ENCODE measurements around the gene NR1I2. TPM values are rescaled to one million over a fixed set of nuclear protein-coding genes. Genes with fewer than 3 reads are reported as not detected.

Gene NR1I2
- total RNA-seq, 1 donor from 2014 or later = not detected

DNA sequence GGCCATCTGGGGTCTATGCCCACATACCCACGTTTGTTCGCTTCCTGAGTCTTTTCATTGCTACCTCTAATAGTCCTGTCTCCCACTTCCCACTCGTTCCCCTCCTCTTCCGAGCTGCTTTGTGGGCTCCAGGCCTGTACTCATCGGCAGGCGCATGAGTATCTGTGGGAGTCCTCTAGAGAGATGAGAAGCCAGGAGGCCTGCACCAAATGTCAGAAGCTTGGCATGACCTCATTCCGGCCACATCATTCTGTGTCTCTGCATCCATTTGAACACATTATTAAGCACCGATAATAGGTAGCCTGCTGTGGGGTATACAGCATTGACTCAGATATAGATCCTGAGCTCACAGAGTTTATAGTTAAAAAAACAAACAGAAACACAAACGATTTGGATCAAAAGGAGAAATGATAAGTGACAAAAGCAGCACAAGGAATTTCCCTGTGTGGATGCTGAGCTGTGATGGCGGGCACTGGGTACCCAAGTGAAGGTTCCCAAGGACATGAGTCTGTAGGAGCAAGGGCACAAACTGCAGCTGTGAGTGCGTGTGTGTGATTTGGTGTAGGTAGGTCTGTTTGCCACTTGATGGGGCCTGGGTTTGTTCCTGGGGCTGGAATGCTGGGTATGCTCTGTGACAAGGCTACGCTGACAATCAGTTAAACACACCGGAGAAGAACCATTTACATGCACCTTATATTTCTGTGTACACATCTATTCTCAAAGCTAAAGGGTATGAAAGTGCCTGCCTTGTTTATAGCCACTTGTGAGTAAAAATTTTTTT lies 35.9 kb downstream of the NR1I2 start:
- H3K4me3 Mint-ChIP-seq (ENCODE audit: unreplicated experiment) = no peak overlapping the region
- Histone ChIP-seq H3K4me1 (ENCODE audit: insufficient read depth, low read length) (no peaks in the 10 kb centered on the region), H3K27me3 (ENCODE audit: insufficient read depth, low read length) (no peaks in the 10 kb centered on the region), H2AFZ (ENCODE audit: low read depth, low read length) (no peak overlapping the region), H3K36me3 (ENCODE audit: insufficient read depth, low read length) (no peaks in the 10 kb centered on the region), H3K9me3 (ENCODE audit: insufficient read depth, low read depth, low read length) (no peaks in the 10 kb centered on the region), H3K27ac (ENCODE audit: low read depth, low read length) (no peak overlapping the region), H3K9ac (ENCODE audit: low read length) (no peak overlapping the region), H3K79me2 (ENCODE audit: insufficient read depth, low read length) (no peaks in the 10 kb centered on the region), H3K4me3 (ENCODE audit: insufficient read depth, low read depth, low read length) (no peak overlapping the region), H4K20me1 (ENCODE audit: insufficient read depth, low read length) (no peaks in the 10 kb centered on the region), H3K4me2 (ENCODE audit: low read length) (no peak overlapping the region)
- H3K27me3 Mint-ChIP-seq (ENCODE audit: low read depth, unreplicated experiment) = peaks cover 22% of the 10 kb centered on the region
- FAIRE-seq (no peak), DNase-seq (ENCODE audit: low read depth) (no peak)
- peaks cover 3% of the 10 kb centered on the region for H3K36me3 Mint-ChIP-seq (ENCODE audit: low read depth, unreplicated experiment)
- H3K9me3 Mint-ChIP-seq (ENCODE audit: unreplicated experiment) = no peaks in the 10 kb centered on the region
- no peak for TF ChIP-seq EZH2 (IDR thresholded peaks at IDR 0.05; ENCODE audit: insufficient read depth, low read length)
- TF ChIP-seq, protein P1, sequence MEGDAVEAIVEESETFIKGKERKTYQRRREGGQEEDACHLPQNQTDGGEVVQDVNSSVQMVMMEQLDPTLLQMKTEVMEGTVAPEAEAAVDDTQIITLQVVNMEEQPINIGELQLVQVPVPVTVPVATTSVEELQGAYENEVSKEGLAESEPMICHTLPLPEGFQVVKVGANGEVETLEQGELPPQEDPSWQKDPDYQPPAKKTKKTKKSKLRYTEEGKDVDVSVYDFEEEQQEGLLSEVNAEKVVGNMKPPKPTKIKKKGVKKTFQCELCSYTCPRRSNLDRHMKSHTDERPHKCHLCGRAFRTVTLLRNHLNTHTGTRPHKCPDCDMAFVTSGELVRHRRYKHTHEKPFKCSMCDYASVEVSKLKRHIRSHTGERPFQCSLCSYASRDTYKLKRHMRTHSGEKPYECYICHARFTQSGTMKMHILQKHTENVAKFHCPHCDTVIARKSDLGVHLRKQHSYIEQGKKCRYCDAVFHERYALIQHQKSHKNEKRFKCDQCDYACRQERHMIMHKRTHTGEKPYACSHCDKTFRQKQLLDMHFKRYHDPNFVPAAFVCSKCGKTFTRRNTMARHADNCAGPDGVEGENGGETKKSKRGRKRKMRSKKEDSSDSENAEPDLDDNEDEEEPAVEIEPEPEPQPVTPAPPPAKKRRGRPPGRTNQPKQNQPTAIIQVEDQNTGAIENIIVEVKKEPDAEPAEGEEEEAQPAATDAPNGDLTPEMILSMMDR (IDR thresholded peaks at IDR 0.05; ENCODE audit: insufficient read depth, low read depth, low read length) = no peak
- H3K4me1 Mint-ChIP-seq (ENCODE audit: low read depth, unreplicated experiment) = peaks cover 2% of the 10 kb centered on the region
- no peak overlapping the region for H3K27ac Mint-ChIP-seq (ENCODE audit: unreplicated experiment)

DNA sequence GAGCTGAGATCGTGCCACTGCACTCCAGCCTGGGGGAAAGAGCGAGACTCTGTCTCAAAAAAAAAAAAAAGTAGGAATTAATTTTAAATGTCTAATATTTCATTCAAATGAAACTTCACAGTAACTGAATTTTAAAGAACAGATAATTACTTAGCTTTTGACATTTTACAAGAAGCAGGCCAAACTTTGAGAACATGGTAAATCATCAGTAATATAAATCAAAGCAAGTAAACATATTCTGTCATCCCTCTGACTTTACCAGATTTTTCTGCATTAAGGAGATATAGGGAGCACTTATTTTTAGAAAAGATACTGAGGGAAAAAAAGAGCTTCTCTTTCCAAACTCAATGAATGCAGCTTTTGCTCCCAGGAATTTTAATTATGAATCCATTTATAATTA lies 37.0 kb downstream of the NR1I2 start:
- TF ChIP-seq, protein P1 (IDR thresholded peaks at IDR 0.05; ENCODE audit: insufficient read depth, low read depth, low read length) = no peak
- TF ChIP-seq EZH2 (IDR thresholded peaks at IDR 0.05; ENCODE audit: insufficient read depth, low read length) = no peak
- H3K27ac ChIP-seq (ENCODE audit: low read depth, low read length) = no peak overlapping the region
- H3K27me3 ChIP-seq (ENCODE audit: insufficient read depth, low read length) = no peaks in the 10 kb centered on the region
- H3K9me3 ChIP-seq (ENCODE audit: insufficient read depth, low read depth, low read length) = no peaks in the 10 kb centered on the region
- H3K27ac Mint-ChIP-seq (ENCODE audit: unreplicated experiment) = no peak overlapping the region
- H3K4me1 ChIP-seq (ENCODE audit: insufficient read depth, low read length) = no peaks in the 10 kb centered on the region
- H2AFZ ChIP-seq (ENCODE audit: low read depth, low read length) = no peak overlapping the region
- H3K4me3 ChIP-seq (ENCODE audit: insufficient read depth, low read depth, low read length) = no peak overlapping the region
- no peak overlapping the region for H3K4me3 Mint-ChIP-seq (ENCODE audit: unreplicated experiment)
- DNase-seq (ENCODE audit: low read depth) = no peak
- H3K4me1 Mint-ChIP-seq (ENCODE audit: low read depth, unreplicated experiment) = peaks cover 2% of the 10 kb centered on the region
- no peaks in the 10 kb centered on the region for H4K20me1 ChIP-seq (ENCODE audit: insufficient read depth, low read length)
- no peak overlapping the region for H3K9ac ChIP-seq (ENCODE audit: low read length)
- H3K4me2 ChIP-seq (ENCODE audit: low read length) = no peak overlapping the region
- H3K36me3 ChIP-seq (ENCODE audit: insufficient read depth, low read length) = no peaks in the 10 kb centered on the region
- no peaks in the 10 kb centered on the region for H3K79me2 ChIP-seq (ENCODE audit: insufficient read depth, low read length)
- H3K36me3 Mint-ChIP-seq (ENCODE audit: low read depth, unreplicated experiment) = peaks cover 1% of the 10 kb centered on the region
- H3K27me3 Mint-ChIP-seq (ENCODE audit: low read depth, unreplicated experiment) = peaks cover 12% of the 10 kb centered on the region
- H3K9me3 Mint-ChIP-seq (ENCODE audit: unreplicated experiment) = no peaks in the 10 kb centered on the region
- no peak for FAIRE-seq

DNA sequence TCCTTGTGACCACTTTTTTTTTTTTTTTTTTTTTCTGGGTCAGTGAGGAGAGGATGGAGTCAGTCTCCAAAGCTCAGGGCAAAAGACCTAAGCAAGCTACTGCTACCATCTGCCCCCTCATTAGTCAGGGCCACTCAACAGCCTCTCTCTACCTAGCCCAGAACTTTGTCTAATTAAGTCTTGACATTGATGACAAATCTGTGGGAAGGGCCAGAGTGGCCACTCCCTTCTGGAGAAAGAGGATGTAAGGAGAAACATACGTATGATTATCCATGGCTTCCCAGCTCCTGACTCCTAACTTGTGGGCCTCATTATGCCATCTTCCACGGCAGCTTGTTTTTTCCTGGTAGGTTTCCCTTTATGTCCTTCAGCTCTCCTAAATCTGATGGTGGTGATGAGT lies 37.9 kb downstream of the NR1I2 start:
- Histone ChIP-seq H2AFZ (ENCODE audit: low read depth, low read length) (no peak overlapping the region), H3K79me2 (ENCODE audit: insufficient read depth, low read length) (no peaks in the 10 kb centered on the region), H3K4me3 (ENCODE audit: insufficient read depth, low read depth, low read length) (no peak overlapping the region), H3K9me3 (ENCODE audit: insufficient read depth, low read depth, low read length) (no peaks in the 10 kb centered on the region), H3K9ac (ENCODE audit: low read length) (no peak overlapping the region), H3K4me1 (ENCODE audit: insufficient read depth, low read length) (no peaks in the 10 kb centered on the region), H3K27ac (ENCODE audit: low read depth, low read length) (no peak overlapping the region), H4K20me1 (ENCODE audit: insufficient read depth, low read length) (no peaks in the 10 kb centered on the region), H3K36me3 (ENCODE audit: insufficient read depth, low read length) (no peaks in the 10 kb centered on the region), H3K27me3 (ENCODE audit: insufficient read depth, low read length) (no peaks in the 10 kb centered on the region), H3K4me2 (ENCODE audit: low read length) (no peak overlapping the region)
- peaks cover 3% of the 10 kb centered on the region for H3K36me3 Mint-ChIP-seq (ENCODE audit: low read depth, unreplicated experiment)
- peaks cover 2% of the 10 kb centered on the region for H3K4me1 Mint-ChIP-seq (ENCODE audit: low read depth, unreplicated experiment)
- H3K4me3 Mint-ChIP-seq (ENCODE audit: unreplicated experiment) = no peak overlapping the region
- no peak for FAIRE-seq
- H3K27ac Mint-ChIP-seq (ENCODE audit: unreplicated experiment) = no peak overlapping the region
- no peak for TF ChIP-seq EZH2 (IDR thresholded peaks at IDR 0.05; ENCODE audit: insufficient read depth, low read length)
- TF ChIP-seq, protein P1 (IDR thresholded peaks at IDR 0.05; ENCODE audit: insufficient read depth, low read depth, low read length) = no peak
- peaks cover 9% of the 10 kb centered on the region for H3K27me3 Mint-ChIP-seq (ENCODE audit: low read depth, unreplicated experiment)
- no peak for DNase-seq (ENCODE audit: low read depth)
- no peaks in the 10 kb centered on the region for H3K9me3 Mint-ChIP-seq (ENCODE audit: unreplicated experiment)

All from astrocyte (in vitro differentiated cells and primary cell).